Prostate gland (tissue), 2 donors: ENCODE results near the gene CENPN. TPM values are rescaled to one million over a fixed set of nuclear protein-coding genes. Genes with fewer than 3 reads are reported as not detected.
A peak's percentile ranks its signal among the peaks of the same experiment; 100 is the strongest.

ENCODE experiments used
- DNase-seq: peaks from one replicate; pipeline ENCODE4 v3.0.0-alpha.2; 2019; ENCODE audit warnings: low spot score
- H3K27ac ChIP-seq, 2 donors: fragments of 200-600 bp; sonication (generic); 2 replicates each; pipeline ENCODE4 v1.5.1; 2017 to 2019
- H3K27me3 ChIP-seq: fragments of 200-600 bp; sonication (generic); replicated peaks from 2 replicates; pipeline ENCODE4 v1.5.1; 2019; ENCODE audit not compliant: insufficient read depth
- H3K36me3 ChIP-seq, 2 donors: fragments of 200-600 bp; sonication (generic); 1 replicate in 1 of 2; 2 replicates in 1 of 2; pipeline versions ENCODE4 v1.5.1 to v1.8.1; 2017 to 2019
- H3K4me1 ChIP-seq: fragments of 200-600 bp; sonication (generic); replicated peaks from 2 replicates; pipeline ENCODE4 v1.5.1; 2019
- H3K4me3 ChIP-seq, 2 donors: fragments of 200-600 bp; sonication (generic); 2 replicates each; pipeline ENCODE4 v1.5.1; 2017 to 2019
- H3K9me3 ChIP-seq: fragments of 200-600 bp; sonication (generic); 2 replicates; pipeline ENCODE4 v1.5.1; 2017
- CTCF ChIP-seq, 4 experiments: fragments of 200-600 bp in 2 of 4; fragments of 450-650 bp in 2 of 4; sonication (generic) in 2 of 4; IDR thresholded peaks; 1 replicate in 3 of 4; 2 replicates in 1 of 4; pipeline ENCODE4 v1.5.1; 2016 to 2019; ENCODE audit warnings: antibody characterized with exemption in 4 of 4, mild to moderate bottlenecking in 2 of 4, moderate library complexity in 2 of 4
- POLR2A ChIP-seq: fragments of 450-650 bp; IDR thresholded peaks from one replicate; pipeline ENCODE4 v1.6.1; 2016; ENCODE audit warnings: antibody characterized with exemption, mild to moderate bottlenecking
- POLR2AphosphoS5 ChIP-seq: sonication (generic); formaldehyde crosslinking; IDR thresholded peaks from one replicate; pipeline ENCODE4 v1.6.1; 2017; ENCODE audit warnings: antibody characterized with exemption
- WGBS: methylation state at CpG from one replicate; pipeline ENCODE4 v1.1.5; 2018; 5-methylcytosine and 5-hydroxymethylcytosine counted together
- intact Hi-C: fragments of 100-400 bp; cut with DNase I; formaldehyde crosslinking; loops from one replicate; pipeline ENCODE4 v1.14.2; 2022
- total RNA-seq, 2 donors: library from RNA; depleted of rRNA; stranded (reverse); fragments of >200 nt; gene quantifications; one replicate each; pipeline ENCODE4 v1.1.0, GENCODE V29; 2016

CENPN gene
- total RNA-seq, 2 donors from 2014 or later: 40.6 to 103 TPM

- WGBS: 83% methylated on average over 6 of the region's 6 CpGs
- Histone ChIP-seq H3K27me3 (no peaks in the 10 kb centered on the region), H3K4me1 (peaks cover 6% of the 10 kb centered on the region), H3K36me3 (no peaks in the 10 kb centered on the region), H3K27ac (no peak overlapping the region), H3K9me3 (no peaks in the 10 kb centered on the region), H3K4me3 (no peak overlapping the region)
- intact Hi-C loops: no loop called here
- TF ChIP-seq CTCF (IDR thresholded peaks at IDR 0.05): no peak
- no peak for TF ChIP-seq POLR2A
- TF ChIP-seq POLR2AphosphoS5: no peak
- DNase-seq: no peak
These were observed 22.7 kb upstream of the CENPN start for GRCh38 chr16:80984124-80984892.

GRCh38 chr16:80985611-80986010 is 21.4 kb upstream of the CENPN start:
- no peaks in the 10 kb centered on the region for H3K27me3 ChIP-seq
- H3K4me1 ChIP-seq: peaks cover 6% of the 10 kb centered on the region
- H3K27ac ChIP-seq: no peak overlapping the region
- no peaks in the 10 kb centered on the region for H3K9me3 ChIP-seq
- WGBS: 51% methylated on average over 2 of the region's 2 CpGs
- no peak for TF ChIP-seq POLR2AphosphoS5
- TF ChIP-seq CTCF (IDR thresholded peaks at IDR 0.05): no peak
- TF ChIP-seq POLR2A: no peak
- intact Hi-C loops: no loop called here
- H3K36me3 ChIP-seq: no peaks in the 10 kb centered on the region
- no peak overlapping the region for H3K4me3 ChIP-seq
- no peak for DNase-seq

GRCh38 chr16:80986557-80986956 is 20.5 kb upstream of the CENPN start:
- TF ChIP-seq CTCF (IDR thresholded peaks at IDR 0.05) (no peak), POLR2A (no peak), POLR2AphosphoS5 (peak; percentile 32)
- WGBS: 60% methylated on average over 2 of the region's 2 CpGs
- Histone ChIP-seq H3K36me3 (no peaks in the 10 kb centered on the region), H3K27ac (no peak overlapping the region), H3K27me3 (no peaks in the 10 kb centered on the region), H3K4me1 (peaks cover 6% of the 10 kb centered on the region), H3K9me3 (no peaks in the 10 kb centered on the region), H3K4me3 (no peak overlapping the region)
- no peak for DNase-seq
- intact Hi-C loops: no loop called here

GRCh38 chr16:80988756-80989155 is 18.3 kb upstream of the CENPN start:
- no peaks in the 10 kb centered on the region for H3K9me3 ChIP-seq
- no peak for DNase-seq
- H3K36me3 ChIP-seq: no peaks in the 10 kb centered on the region
- H3K27me3 ChIP-seq: no peaks in the 10 kb centered on the region
- H3K4me1 ChIP-seq: peaks cover 6% of the 10 kb centered on the region
- WGBS: 17% methylated on average over 7 of the region's 7 CpGs
- H3K27ac ChIP-seq: no peak overlapping the region
- TF ChIP-seq CTCF (IDR thresholded peaks at IDR 0.05): no peak
- no peak for TF ChIP-seq POLR2A
- no peak for TF ChIP-seq POLR2AphosphoS5
- no peak overlapping the region for H3K4me3 ChIP-seq
- intact Hi-C loops: no loop called here

GRCh38 chr16:80989801-80990200 is 17.2 kb upstream of the CENPN start:
- H3K9me3 ChIP-seq: no peaks in the 10 kb centered on the region
- peaks cover 6% of the 10 kb centered on the region for H3K4me1 ChIP-seq
- H3K36me3 ChIP-seq: no peaks in the 10 kb centered on the region
- DNase-seq: no peak
- H3K4me3 ChIP-seq: no peak overlapping the region
- 5% methylated on average over 2 of the region's 2 CpGs for WGBS
- peak; percentile 18 for TF ChIP-seq POLR2AphosphoS5
- no peak for TF ChIP-seq CTCF (IDR thresholded peaks at IDR 0.05)
- intact Hi-C loops: no loop called here
- no peak overlapping the region for H3K27ac ChIP-seq
- no peaks in the 10 kb centered on the region for H3K27me3 ChIP-seq
